ENCODE results near the gene MROH8. TPM values are rescaled to one million over a fixed set of nuclear protein-coding genes. Genes with fewer than 3 reads are reported as not detected.

Gene MROH8
- total and polyA plus RNA-seq, 2 of the 13 experiments (the other 11 are each of a cell fraction or from before 2014, with no cell fraction given): 2.6 to 5.5 TPM

- TF ChIP-seq, protein P1, sequence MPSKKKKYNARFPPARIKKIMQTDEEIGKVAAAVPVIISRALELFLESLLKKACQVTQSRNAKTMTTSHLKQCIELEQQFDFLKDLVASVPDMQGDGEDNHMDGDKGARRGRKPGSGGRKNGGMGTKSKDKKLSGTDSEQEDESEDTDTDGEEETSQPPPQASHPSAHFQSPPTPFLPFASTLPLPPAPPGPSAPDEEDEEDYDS (CRISPR knock-in tag; IDR thresholded peaks at IDR 0.05): peak; percentile 56; the same call in 1 of the 2 replicates
- TF ChIP-seq PPARG (CRISPR knock-in tag; conservative IDR thresholded peaks at IDR 0.05) (peak; percentile 9; the same call in 1 of the 2 replicates), ZFP37 (CRISPR knock-in tag; IDR thresholded peaks at IDR 0.05; ENCODE audit: borderline replicate concordance) (no peak), ZFYVE20 (CRISPR knock-in tag; IDR thresholded peaks at IDR 0.05; ENCODE audit: borderline replicate concordance, low read depth) (no peak), ZNF256 (CRISPR knock-in tag; conservative IDR thresholded peaks at IDR 0.05) (no peak), HMGXB4 (CRISPR knock-in tag; IDR thresholded peaks at IDR 0.05; ENCODE audit: borderline replicate concordance in 1 of 2, low read depth in 1 of 2) (peak; percentile 72 to 94), SETDB1 (CRISPR knock-in tag; IDR thresholded peaks at IDR 0.05; ENCODE audit: borderline replicate concordance) (no peak), SRF (IDR thresholded peaks at IDR 0.05; ENCODE audit: low read depth, low read length) (no peak), MIXL1 (CRISPR knock-in tag; IDR thresholded peaks at IDR 0.05) (peak; percentile 76; the same call in 1 of the 2 replicates), AGO1 (IDR thresholded peaks at IDR 0.05; ENCODE audit: low read depth, low read length, poor library complexity, severe bottlenecking) (no peak), RBM39 (IDR thresholded peaks at IDR 0.05; ENCODE audit: low read depth, low read length, poor library complexity, severe bottlenecking) (no peak), SUZ12 (IDR thresholded peaks at IDR 0.05; ENCODE audit: low read depth, low read length) (0 out of 2 replicates have a peak, but pooled peaks have one; percentile 14), ZKSCAN8 (CRISPR knock-in tag; IDR thresholded peaks at IDR 0.05; ENCODE audit: borderline replicate concordance) (peak; percentile 96), ZNF354B (CRISPR knock-in tag; IDR thresholded peaks at IDR 0.05) (no peak), RNF2 (conservative IDR thresholded peaks at IDR 0.05; ENCODE audit: low read depth) (no peak), KMT2A (CRISPR knock-in tag; IDR thresholded peaks at IDR 0.05) (no peak), ZNF367 (CRISPR knock-in tag; IDR thresholded peaks at IDR 0.05; ENCODE audit: borderline replicate concordance) (no peak), HDAC2 (CRISPR knock-in tag; IDR thresholded peaks at IDR 0.05) (no peak; the same call in 1 of the 2 replicates), HNRNPL (IDR thresholded peaks at IDR 0.05; ENCODE audit: low read depth, low read length) (no peak), MEIS2 (CRISPR knock-in tag; IDR thresholded peaks at IDR 0.05) (no peak), KLF9 (CRISPR knock-in tag; IDR thresholded peaks at IDR 0.05; ENCODE audit: low read depth) (no peak), MIER3 (CRISPR knock-in tag; IDR thresholded peaks at IDR 0.05; ENCODE audit: borderline replicate concordance) (no peak), IRF2 (CRISPR knock-in tag; IDR thresholded peaks at IDR 0.05) (no peak; the same call in 1 of the 2 replicates), FOXK2 (IDR thresholded peaks at IDR 0.05) (no peak), ELF4 (CRISPR knock-in tag; IDR thresholded peaks at IDR 0.05; ENCODE audit: borderline replicate concordance) (no peak), FOXM1 (CRISPR knock-in tag; IDR thresholded peaks at IDR 0.05) (no peak)
- TF ChIP-seq, protein P2, sequence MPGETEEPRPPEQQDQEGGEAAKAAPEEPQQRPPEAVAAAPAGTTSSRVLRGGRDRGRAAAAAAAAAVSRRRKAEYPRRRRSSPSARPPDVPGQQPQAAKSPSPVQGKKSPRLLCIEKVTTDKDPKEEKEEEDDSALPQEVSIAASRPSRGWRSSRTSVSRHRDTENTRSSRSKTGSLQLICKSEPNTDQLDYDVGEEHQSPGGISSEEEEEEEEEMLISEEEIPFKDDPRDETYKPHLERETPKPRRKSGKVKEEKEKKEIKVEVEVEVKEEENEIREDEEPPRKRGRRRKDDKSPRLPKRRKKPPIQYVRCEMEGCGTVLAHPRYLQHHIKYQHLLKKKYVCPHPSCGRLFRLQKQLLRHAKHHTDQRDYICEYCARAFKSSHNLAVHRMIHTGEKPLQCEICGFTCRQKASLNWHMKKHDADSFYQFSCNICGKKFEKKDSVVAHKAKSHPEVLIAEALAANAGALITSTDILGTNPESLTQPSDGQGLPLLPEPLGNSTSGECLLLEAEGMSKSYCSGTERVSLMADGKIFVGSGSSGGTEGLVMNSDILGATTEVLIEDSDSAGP (CRISPR knock-in tag; IDR thresholded peaks at IDR 0.05; ENCODE audit: borderline replicate concordance): 0 out of 2 replicates have a peak, but pooled peaks have one; percentile 42
These were observed 12.9 kb upstream of the MROH8 start (continued) for GRCh38 chr20:37192137-37192854.

All from HepG2 (cell line).